Keratinocyte (primary cell): ENCODE data around the gene NEURL1. TPM values are rescaled to one million over a fixed set of nuclear protein-coding genes. Genes with fewer than 3 reads are reported as not detected.

Experiments
- DNase-seq: peaks from one replicate; pipeline ENCODE4 v3.0.0-alpha.2; 2011; ENCODE audit warnings: low read depth, missing footprints, low spot score
- FAIRE-seq: peaks from 2 replicates; lab custom pipeline; 2011; peaks lifted over from hg19 to GRCh38; lab: Jason Lieb, UNC
- H2AFZ ChIP-seq: 2 replicates; pipeline ENCODE4 v1.6.0; 2012; ENCODE audit warnings: low read length, control low read depth, inconsistent platforms; ENCODE audit not compliant: control insufficient read depth
- H3K27ac ChIP-seq: 2 replicates; pipeline ENCODE4 v1.5.1; 2011; ENCODE audit warnings: low read length; ENCODE audit not compliant: control insufficient read depth, insufficient read depth
- H3K27me3 ChIP-seq: 3 replicates; pipeline ENCODE4 v1.6.0; 2011; ENCODE audit warnings: low read length; ENCODE audit not compliant: control insufficient read depth, insufficient read depth; ENCODE audit errors: extremely low read depth
- H3K36me3 ChIP-seq, 2 experiments: 2 replicates in 1 of 2; 3 replicates in 1 of 2; pipeline ENCODE4 v1.5.1; 2011; ENCODE audit warnings: low read length in 2 of 2, mild to moderate bottlenecking in 1 of 2; ENCODE audit not compliant: control insufficient read depth in 2 of 2, insufficient read depth in 2 of 2; ENCODE audit errors: extremely low read depth in 1 of 2
- H3K4me1 ChIP-seq: 3 replicates; pipeline ENCODE4 v1.5.1; 2011; ENCODE audit warnings: low read length; ENCODE audit not compliant: control insufficient read depth, insufficient read depth; ENCODE audit errors: extremely low read depth
- H3K4me2 ChIP-seq: 3 replicates; pipeline ENCODE4 v1.6.0; 2011; ENCODE audit warnings: low read depth, low read length; ENCODE audit not compliant: control insufficient read depth, insufficient read depth; ENCODE audit errors: extremely low read depth
- H3K4me3 ChIP-seq, 3 experiments: fragments of 200-600 bp in 1 of 3; sonication (generic) in 1 of 3; 2 replicates in 2 of 3; 3 replicates in 1 of 3; pipeline ENCODE4 v1.5.1; 2011 to 2016; ENCODE audit warnings: low read length in 3 of 3, mild to moderate bottlenecking in 3 of 3, control low read depth in 2 of 3, inconsistent platforms in 1 of 3, low read depth in 1 of 3, mixed read lengths in 1 of 3, mixed run types in 1 of 3, moderate library complexity in 1 of 3; ENCODE audit not compliant: control insufficient read depth in 2 of 3, insufficient read depth in 2 of 3; ENCODE audit errors: extremely low read depth in 1 of 3
- H3K79me2 ChIP-seq: 2 replicates; pipeline ENCODE4 v1.6.0; 2012; ENCODE audit warnings: low read length; ENCODE audit not compliant: control insufficient read depth, insufficient read depth
- H3K9ac ChIP-seq: 3 replicates; pipeline ENCODE4 v1.6.0; 2011; ENCODE audit warnings: low read length; ENCODE audit not compliant: control insufficient read depth, insufficient read depth; ENCODE audit errors: extremely low read depth
- H3K9me1 ChIP-seq: 3 replicates; pipeline ENCODE4 v1.6.0; 2011; ENCODE audit warnings: low read length; ENCODE audit not compliant: control insufficient read depth, insufficient read depth; ENCODE audit errors: extremely low read depth
- H3K9me3 ChIP-seq: 2 replicates; pipeline ENCODE4 v1.5.1; 2012; ENCODE audit warnings: low read depth, low read length; ENCODE audit not compliant: control insufficient read depth
- H4K20me1 ChIP-seq: 3 replicates; pipeline ENCODE4 v1.6.0; 2011; ENCODE audit warnings: low read length; ENCODE audit not compliant: control insufficient read depth, insufficient read depth; ENCODE audit errors: extremely low read depth
- CTCF ChIP-seq, 3 experiments: IDR thresholded peaks in 1 of 3; conservative IDR thresholded peaks in 1 of 3; optimal IDR thresholded peaks in 1 of 3; 2 replicates in 2 of 3; 3 replicates in 1 of 3; pipeline versions ENCODE3 to v1.5.1; 2011; ENCODE audit warnings: low read length in 3 of 3, mild to moderate bottlenecking in 3 of 3, moderate library complexity in 2 of 3, control low read depth in 1 of 3, inconsistent platforms in 1 of 3; ENCODE audit not compliant: insufficient read depth in 2 of 3; ENCODE audit errors: extremely low read depth in 1 of 3
- EZH2 ChIP-seq: IDR thresholded peaks from one replicate; pipeline ENCODE4 v1.6.1; 2012; ENCODE audit warnings: inconsistent platforms, mild to moderate bottlenecking, low read length, moderate library complexity
- dilution Hi-C: fragments of 300-500 bp; cut with MboI; formaldehyde crosslinking; loops from one replicate; pipeline ENCODE4 v1.7.0; 2020; ENCODE audit warnings: low sequenced_read_pairs; ENCODE audit not compliant: extremely low pct_ligation_motif_present
- polyA plus RNA-seq, 5 experiments: library from polyadenylated mRNA; depleted of rRNA in 3 of 5; stranded (reverse) in 3 of 5; stranded (forward) in 1 of 5; unstranded in 1 of 5; fragments of >200 nt; gene quantifications; 1 replicate in 1 of 5; 2 replicates in 3 of 5; 3 replicates in 1 of 5; pipeline versions ENCODE4 v1.2.1 to v1.2.3, GENCODE V29; 2011 to 2012; ENCODE audit warnings: missing spikeins in 2 of 5, low read depth in 1 of 5, low replicate concordance in 1 of 5

The NEURL1 gene
- polyA plus RNA-seq, 1 donor (not counting 4 experiments of a cell fraction or from before 2014, with no cell fraction given): 0.03 TPM

DNA sequence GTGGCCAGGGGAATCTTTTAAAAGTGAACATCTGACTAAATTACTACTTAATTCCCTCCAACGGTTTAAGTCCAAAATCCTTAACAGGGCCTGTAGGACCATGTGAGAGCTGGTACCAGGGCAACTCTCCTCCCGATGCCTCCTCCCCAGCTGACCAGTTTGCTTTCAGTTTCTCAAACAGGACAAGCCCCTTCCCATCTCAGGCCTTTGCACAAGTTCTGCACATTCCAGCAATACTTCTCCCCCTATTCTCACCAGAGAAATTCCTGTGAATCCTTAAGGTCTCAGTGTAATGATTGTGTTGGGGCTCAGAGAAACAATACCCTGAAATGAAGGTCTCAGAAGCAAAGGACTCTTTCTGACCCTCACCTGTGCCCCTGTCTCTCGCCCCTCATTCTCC, 26.8 kb upstream of the NEURL1 start:
- Histone ChIP-seq H3K4me2 (no peak overlapping the region), H3K4me3 (no peak overlapping the region), H4K20me1 (no peaks in the 10 kb centered on the region), H3K9ac (no peak overlapping the region), H2AFZ (no peak overlapping the region), H3K9me1 (no peaks in the 10 kb centered on the region), H3K9me3 (no peaks in the 10 kb centered on the region), H3K27me3 (peaks cover 9% of the 10 kb centered on the region), H3K79me2 (no peaks in the 10 kb centered on the region), H3K27ac (no peak overlapping the region), H3K36me3 (no peaks in the 10 kb centered on the region), H3K4me1 (no peaks in the 10 kb centered on the region)
- no peak for TF ChIP-seq EZH2
- TF ChIP-seq CTCF (optimal IDR thresholded peaks at IDR 0.05 in 1 of 3, IDR thresholded peaks at IDR 0.05 in 1 of 3, conservative IDR thresholded peaks at IDR 0.05 in 1 of 3; ENCODE audit: extremely low read depth in 1 of 3, insufficient read depth in 2 of 3, low read length in 3 of 3): no peak
- FAIRE-seq: no peak
- dilution Hi-C loops: no loop called here
- DNase-seq: no peak

GRCh38 chr10:103467406-103467805, 26.1 kb upstream of the NEURL1 start:
- Histone ChIP-seq H2AFZ (no peak overlapping the region), H3K9me1 (no peaks in the 10 kb centered on the region)
- dilution Hi-C loops: no loop called here

More at GRCh38 chr10:103467406-103467805, 26.1 kb upstream of the NEURL1 start:
- DNase-seq (no peak), FAIRE-seq (no peak)
- no peak for TF ChIP-seq EZH2
- TF ChIP-seq CTCF (optimal IDR thresholded peaks at IDR 0.05 in 1 of 3, IDR thresholded peaks at IDR 0.05 in 1 of 3, conservative IDR thresholded peaks at IDR 0.05 in 1 of 3; ENCODE audit: extremely low read depth in 1 of 3, insufficient read depth in 2 of 3, low read length in 3 of 3): no peak
- Histone ChIP-seq H3K4me3 (no peak overlapping the region), H3K4me1 (peaks cover 3% of the 10 kb centered on the region), H3K36me3 (no peaks in the 10 kb centered on the region), H3K27me3 (peaks cover 7% of the 10 kb centered on the region), H3K4me2 (no peak overlapping the region), H3K79me2 (no peaks in the 10 kb centered on the region), H3K27ac (no peak overlapping the region), H3K9me3 (no peaks in the 10 kb centered on the region), H3K9ac (no peak overlapping the region), H4K20me1 (no peaks in the 10 kb centered on the region)
